ENCODE results near the gene COL23A1.

DNA sequence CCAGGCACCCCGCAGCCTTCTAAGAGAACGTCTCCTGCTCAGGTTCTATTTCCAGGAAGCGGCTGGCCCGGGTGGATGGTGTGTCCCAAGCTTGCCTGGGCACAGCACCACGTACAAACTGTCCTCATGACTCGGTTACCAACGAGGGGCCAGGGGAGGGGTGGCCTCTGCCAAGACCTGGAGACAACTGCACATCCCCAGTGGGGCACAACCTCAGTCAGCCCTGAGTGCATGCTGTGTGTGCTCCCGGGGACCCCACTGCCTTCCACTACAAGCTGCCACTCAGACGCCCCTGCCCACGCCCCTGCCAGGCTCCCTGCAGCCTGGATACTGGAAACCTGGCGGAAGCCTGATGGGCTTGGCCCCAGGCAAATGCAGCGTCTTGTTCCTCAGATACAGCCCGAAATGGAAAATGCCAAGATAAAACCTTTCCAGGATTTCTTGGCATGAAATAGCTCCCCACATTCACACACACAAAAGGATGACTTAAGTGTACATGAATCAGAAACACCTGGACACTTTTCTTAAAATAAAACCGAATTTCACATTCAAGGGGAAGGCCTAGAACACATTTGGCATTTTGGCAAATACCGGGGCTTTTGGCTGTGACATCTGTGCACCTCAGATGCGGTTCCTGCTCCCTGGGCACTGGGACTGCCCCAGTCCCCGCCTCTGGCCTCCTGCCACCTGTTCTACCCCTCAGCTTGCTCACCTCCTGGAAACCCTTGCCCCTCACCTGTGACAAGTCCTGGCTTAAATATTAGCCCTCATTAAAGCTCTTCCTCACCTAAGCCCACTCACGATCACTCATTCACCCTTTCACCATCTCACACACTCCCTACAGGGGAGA is 62.5 kb downstream of the COL23A1 start:
- TF ChIP-seq, protein P1, sequence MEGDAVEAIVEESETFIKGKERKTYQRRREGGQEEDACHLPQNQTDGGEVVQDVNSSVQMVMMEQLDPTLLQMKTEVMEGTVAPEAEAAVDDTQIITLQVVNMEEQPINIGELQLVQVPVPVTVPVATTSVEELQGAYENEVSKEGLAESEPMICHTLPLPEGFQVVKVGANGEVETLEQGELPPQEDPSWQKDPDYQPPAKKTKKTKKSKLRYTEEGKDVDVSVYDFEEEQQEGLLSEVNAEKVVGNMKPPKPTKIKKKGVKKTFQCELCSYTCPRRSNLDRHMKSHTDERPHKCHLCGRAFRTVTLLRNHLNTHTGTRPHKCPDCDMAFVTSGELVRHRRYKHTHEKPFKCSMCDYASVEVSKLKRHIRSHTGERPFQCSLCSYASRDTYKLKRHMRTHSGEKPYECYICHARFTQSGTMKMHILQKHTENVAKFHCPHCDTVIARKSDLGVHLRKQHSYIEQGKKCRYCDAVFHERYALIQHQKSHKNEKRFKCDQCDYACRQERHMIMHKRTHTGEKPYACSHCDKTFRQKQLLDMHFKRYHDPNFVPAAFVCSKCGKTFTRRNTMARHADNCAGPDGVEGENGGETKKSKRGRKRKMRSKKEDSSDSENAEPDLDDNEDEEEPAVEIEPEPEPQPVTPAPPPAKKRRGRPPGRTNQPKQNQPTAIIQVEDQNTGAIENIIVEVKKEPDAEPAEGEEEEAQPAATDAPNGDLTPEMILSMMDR (optimal IDR thresholded peaks at IDR 0.05 in 1 of 3, IDR thresholded peaks at IDR 0.05 in 1 of 3, conservative IDR thresholded peaks at IDR 0.05 in 1 of 3; ENCODE audit: extremely low read depth in 1 of 3, insufficient read depth in 2 of 3, low read length in 3 of 3) = no peak
- TF ChIP-seq EZH2 (IDR thresholded peaks at IDR 0.05; ENCODE audit: low read length) = no peak
